WI38 (cell line): Measurements from ENCODE around the gene DAD1.

Experiments used
- H3K4me3 ChIP-seq: 2 replicates; pipeline ENCODE4 v1.5.1; 2011; ENCODE audit warnings: low read depth, mild to moderate bottlenecking, control low read depth, low read length
- TF ChIP-seq, protein P1 (sequence below): IDR thresholded peaks from 2 replicates; pipeline ENCODE4 v1.5.1; 2012; ENCODE audit warnings: low read depth, mild to moderate bottlenecking, control low read depth, low read length

The DAD1 gene

DNA sequence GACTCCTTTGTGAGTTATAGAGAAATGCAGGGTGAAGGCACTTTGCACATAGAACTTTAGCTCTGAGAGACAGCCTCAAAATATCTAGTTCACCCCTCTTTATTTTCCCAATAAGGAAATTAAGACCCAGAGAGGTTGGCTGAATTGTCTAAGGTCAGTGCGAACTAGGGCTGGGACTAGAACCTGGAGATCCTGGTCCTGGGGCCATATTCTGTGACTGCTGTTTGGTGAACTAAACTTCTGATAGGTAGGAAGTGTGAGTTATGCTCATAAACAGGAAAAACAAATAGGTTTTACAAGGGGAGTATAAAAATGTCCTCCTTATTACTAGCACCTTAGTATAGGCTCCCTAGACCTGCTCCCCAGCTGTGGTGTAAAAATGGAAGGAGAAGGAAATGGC is 53.9 kb downstream of the DAD1 start:
- no peak overlapping the region for H3K4me3 ChIP-seq
- TF ChIP-seq, protein P1, sequence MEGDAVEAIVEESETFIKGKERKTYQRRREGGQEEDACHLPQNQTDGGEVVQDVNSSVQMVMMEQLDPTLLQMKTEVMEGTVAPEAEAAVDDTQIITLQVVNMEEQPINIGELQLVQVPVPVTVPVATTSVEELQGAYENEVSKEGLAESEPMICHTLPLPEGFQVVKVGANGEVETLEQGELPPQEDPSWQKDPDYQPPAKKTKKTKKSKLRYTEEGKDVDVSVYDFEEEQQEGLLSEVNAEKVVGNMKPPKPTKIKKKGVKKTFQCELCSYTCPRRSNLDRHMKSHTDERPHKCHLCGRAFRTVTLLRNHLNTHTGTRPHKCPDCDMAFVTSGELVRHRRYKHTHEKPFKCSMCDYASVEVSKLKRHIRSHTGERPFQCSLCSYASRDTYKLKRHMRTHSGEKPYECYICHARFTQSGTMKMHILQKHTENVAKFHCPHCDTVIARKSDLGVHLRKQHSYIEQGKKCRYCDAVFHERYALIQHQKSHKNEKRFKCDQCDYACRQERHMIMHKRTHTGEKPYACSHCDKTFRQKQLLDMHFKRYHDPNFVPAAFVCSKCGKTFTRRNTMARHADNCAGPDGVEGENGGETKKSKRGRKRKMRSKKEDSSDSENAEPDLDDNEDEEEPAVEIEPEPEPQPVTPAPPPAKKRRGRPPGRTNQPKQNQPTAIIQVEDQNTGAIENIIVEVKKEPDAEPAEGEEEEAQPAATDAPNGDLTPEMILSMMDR, result no peak

- H3K4me3 ChIP-seq, result no peak overlapping the region
- TF ChIP-seq, protein P1, result no peak
Observed at GRCh38 chr14:22534547-22534946, 54.5 kb downstream of the DAD1 start.

- TF ChIP-seq, protein P1, result no peak
- H3K4me3 ChIP-seq, result no peak overlapping the region
Observed at GRCh38 chr14:22533739-22534359, 55.2 kb downstream of the DAD1 start.

- no peak overlapping the region for H3K4me3 ChIP-seq
- TF ChIP-seq, protein P1, result no peak
Observed at GRCh38 chr14:22533057-22533704, 55.8 kb downstream of the DAD1 start.

DNA sequence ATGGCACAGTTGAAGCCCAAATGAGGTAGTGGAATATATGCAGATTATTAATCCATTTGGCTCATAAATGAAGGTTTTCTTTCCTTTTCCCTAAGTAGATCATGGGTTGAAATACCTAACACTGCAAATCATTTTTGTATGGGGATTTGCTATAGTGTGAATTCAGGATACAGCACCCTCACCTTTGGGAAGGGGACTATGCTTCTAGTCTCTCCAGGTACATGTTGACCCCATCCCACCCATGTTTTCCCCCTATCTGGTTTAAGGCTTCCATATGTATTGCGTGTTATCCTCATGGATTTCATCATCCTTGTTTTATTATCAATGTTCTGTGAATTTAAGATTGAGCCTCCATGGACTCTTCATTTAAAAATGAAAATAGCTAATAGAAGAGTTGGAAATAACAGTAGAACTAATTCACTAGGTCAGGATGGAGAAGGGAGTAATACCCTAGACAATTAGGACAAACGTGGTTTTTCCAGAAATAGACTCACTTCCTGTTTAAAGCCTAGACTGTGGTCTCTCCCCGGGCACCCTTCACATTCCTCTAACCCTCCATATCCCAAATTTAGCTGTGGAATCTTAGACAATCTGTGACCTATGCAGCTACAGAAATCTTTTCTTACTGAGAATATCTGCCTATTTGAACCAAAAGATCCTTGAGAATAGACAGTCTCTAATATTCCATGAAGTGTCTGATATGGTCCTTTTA is 56.5 kb downstream of the DAD1 start:
- TF ChIP-seq, protein P1, result no peak
- no peak overlapping the region for H3K4me3 ChIP-seq

GRCh38 chr14:22531451-22532344 is 57.3 kb downstream of the DAD1 start:
- TF ChIP-seq, protein P1, result no peak
- H3K4me3 ChIP-seq, result no peak overlapping the region
